HL-60 (cell line): ENCODE data around the gene TIRAP.

ENCODE experiments used
- POLR2AphosphoS5 ChIP-seq: IDR thresholded peaks from 2 replicates; pipeline ENCODE4 v1.6.1; 2012; ENCODE audit warnings: low read depth
- SPI1 ChIP-seq: IDR thresholded peaks from 2 replicates; pipeline ENCODE4 v1.6.1; 2012; ENCODE audit warnings: low read depth, mild to moderate bottlenecking, borderline replicate concordance
- TF ChIP-seq, protein P1 (sequence below): IDR thresholded peaks from one replicate; pipeline ENCODE4 v1.5.1; 2011; ENCODE audit warnings: low read length, control low read depth, inconsistent platforms; ENCODE audit not compliant: insufficient read depth
- TF ChIP-seq, protein P2 (sequence below): IDR thresholded peaks from 2 replicates; pipeline ENCODE4 v1.6.1; 2012; ENCODE audit warnings: low read depth; ENCODE audit not compliant: insufficient replicate concordance

DNA sequence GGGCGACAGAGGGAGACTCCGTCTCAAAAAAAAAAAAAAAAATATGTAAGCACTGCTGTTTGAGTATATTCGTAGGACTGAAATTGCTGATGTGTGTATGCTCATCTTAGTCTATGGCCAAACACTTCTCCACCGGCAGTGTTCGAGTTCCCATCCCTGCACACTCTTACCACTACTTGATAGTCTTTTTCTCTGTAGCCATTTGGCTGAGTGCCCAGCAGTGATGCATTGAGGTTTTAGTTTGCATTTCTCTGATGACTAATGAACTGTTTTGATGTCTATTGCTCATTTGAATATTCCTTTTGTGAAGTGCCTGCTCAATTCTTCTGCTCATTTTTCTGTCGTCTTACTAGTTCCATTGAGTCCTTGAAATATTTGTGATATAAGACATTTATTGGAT, 1.9 kb downstream of the TIRAP start:
- TF ChIP-seq, protein P1, sequence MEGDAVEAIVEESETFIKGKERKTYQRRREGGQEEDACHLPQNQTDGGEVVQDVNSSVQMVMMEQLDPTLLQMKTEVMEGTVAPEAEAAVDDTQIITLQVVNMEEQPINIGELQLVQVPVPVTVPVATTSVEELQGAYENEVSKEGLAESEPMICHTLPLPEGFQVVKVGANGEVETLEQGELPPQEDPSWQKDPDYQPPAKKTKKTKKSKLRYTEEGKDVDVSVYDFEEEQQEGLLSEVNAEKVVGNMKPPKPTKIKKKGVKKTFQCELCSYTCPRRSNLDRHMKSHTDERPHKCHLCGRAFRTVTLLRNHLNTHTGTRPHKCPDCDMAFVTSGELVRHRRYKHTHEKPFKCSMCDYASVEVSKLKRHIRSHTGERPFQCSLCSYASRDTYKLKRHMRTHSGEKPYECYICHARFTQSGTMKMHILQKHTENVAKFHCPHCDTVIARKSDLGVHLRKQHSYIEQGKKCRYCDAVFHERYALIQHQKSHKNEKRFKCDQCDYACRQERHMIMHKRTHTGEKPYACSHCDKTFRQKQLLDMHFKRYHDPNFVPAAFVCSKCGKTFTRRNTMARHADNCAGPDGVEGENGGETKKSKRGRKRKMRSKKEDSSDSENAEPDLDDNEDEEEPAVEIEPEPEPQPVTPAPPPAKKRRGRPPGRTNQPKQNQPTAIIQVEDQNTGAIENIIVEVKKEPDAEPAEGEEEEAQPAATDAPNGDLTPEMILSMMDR: no peak
- TF ChIP-seq POLR2AphosphoS5: no peak
- TF ChIP-seq, protein P2, sequence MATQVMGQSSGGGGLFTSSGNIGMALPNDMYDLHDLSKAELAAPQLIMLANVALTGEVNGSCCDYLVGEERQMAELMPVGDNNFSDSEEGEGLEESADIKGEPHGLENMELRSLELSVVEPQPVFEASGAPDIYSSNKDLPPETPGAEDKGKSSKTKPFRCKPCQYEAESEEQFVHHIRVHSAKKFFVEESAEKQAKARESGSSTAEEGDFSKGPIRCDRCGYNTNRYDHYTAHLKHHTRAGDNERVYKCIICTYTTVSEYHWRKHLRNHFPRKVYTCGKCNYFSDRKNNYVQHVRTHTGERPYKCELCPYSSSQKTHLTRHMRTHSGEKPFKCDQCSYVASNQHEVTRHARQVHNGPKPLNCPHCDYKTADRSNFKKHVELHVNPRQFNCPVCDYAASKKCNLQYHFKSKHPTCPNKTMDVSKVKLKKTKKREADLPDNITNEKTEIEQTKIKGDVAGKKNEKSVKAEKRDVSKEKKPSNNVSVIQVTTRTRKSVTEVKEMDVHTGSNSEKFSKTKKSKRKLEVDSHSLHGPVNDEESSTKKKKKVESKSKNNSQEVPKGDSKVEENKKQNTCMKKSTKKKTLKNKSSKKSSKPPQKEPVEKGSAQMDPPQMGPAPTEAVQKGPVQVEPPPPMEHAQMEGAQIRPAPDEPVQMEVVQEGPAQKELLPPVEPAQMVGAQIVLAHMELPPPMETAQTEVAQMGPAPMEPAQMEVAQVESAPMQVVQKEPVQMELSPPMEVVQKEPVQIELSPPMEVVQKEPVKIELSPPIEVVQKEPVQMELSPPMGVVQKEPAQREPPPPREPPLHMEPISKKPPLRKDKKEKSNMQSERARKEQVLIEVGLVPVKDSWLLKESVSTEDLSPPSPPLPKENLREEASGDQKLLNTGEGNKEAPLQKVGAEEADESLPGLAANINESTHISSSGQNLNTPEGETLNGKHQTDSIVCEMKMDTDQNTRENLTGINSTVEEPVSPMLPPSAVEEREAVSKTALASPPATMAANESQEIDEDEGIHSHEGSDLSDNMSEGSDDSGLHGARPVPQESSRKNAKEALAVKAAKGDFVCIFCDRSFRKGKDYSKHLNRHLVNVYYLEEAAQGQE: no peak
- TF ChIP-seq SPI1: no peak
